22Rv1 (cell line): ENCODE measurements around the gene ZNF33A.

Experiments used
- H3K27ac ChIP-seq: fragments of 450-650 bp; 2 replicates; pipeline ENCODE4 v1.5.1; 2017
- ZFX ChIP-seq: fragments of 450-650 bp; IDR thresholded peaks from 2 replicates; pipeline ENCODE4 v1.6.1; 2017; ENCODE audit warnings: antibody characterized with exemption, borderline replicate concordance
- TF ChIP-seq, protein P1 (sequence below): fragments of 450-650 bp; IDR thresholded peaks from 2 replicates; pipeline ENCODE4 v1.5.1; 2017; ENCODE audit warnings: mild to moderate bottlenecking

ZNF33A gene

DNA sequence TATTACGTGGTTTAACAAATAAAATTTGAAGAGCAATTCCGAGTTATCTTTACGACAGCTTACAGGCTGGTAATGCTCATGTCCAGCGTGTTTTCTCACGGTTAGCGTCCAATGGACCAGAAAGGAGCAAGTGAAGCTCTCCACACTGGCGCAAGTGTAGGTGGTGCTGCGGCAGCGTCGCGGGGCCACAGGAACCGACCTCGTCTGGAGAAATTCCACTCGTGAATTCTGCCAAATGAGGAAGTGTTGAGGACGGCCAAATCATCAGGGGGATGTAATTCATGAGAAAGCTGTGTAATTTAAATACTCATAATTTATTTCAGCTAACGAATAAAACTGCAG, 83.3 kb downstream of the ZNF33A start:
- TF ChIP-seq, protein P1, sequence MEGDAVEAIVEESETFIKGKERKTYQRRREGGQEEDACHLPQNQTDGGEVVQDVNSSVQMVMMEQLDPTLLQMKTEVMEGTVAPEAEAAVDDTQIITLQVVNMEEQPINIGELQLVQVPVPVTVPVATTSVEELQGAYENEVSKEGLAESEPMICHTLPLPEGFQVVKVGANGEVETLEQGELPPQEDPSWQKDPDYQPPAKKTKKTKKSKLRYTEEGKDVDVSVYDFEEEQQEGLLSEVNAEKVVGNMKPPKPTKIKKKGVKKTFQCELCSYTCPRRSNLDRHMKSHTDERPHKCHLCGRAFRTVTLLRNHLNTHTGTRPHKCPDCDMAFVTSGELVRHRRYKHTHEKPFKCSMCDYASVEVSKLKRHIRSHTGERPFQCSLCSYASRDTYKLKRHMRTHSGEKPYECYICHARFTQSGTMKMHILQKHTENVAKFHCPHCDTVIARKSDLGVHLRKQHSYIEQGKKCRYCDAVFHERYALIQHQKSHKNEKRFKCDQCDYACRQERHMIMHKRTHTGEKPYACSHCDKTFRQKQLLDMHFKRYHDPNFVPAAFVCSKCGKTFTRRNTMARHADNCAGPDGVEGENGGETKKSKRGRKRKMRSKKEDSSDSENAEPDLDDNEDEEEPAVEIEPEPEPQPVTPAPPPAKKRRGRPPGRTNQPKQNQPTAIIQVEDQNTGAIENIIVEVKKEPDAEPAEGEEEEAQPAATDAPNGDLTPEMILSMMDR = no peak
- no peak for TF ChIP-seq ZFX
- peak overlapping the region; percentile 66 for H3K27ac ChIP-seq

DNA sequence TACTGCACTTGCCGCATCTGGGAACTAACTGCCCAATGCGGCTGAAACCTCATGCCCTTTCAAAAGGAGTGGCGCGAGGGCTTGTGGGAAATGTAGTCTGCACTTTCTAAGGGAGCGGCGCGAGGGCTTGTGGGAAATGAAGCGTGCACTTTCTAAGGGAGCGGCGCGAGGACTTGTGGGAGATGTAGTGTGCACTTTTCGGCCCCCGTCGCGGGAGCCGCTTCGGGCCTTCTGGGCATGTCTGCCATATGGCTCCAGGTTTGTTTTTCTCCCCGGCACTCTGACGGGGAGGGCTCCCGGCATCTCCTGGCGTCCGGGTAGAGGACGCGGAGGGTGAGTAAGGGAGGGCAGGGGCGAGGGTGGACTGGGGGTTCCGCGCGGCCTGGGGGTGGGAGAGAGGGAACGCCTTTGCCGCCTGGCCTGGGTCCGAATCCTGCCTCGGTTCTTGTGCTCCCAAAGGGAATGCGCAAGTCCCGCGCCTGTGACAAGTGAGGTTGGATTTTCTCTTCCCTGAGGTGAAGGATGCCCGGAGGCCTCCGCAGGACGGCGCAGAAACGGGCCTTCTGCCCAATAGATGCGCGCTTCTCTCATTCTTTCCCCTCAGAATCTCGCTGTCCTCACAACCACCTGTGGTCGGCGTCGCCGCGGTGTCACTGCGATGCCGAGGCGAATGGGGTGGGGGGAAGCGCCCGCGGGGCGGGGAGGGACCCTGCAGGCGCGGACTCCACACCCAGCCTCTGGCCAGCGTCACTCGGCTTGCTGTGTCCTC, 83.9 kb downstream of the ZNF33A start, which contains the start of gene ZNF37A:
Gene ZNF37A, plus strand, starts transcription at position 180 of the 769 bp plus-strand sequence. CDS start 2,281 bp downstream, outside the sequence.
- TF ChIP-seq, protein P1 = no peak
- no peak for TF ChIP-seq ZFX
- peak within 1 kb of the TSS; percentile 66 for H3K27ac ChIP-seq

DNA sequence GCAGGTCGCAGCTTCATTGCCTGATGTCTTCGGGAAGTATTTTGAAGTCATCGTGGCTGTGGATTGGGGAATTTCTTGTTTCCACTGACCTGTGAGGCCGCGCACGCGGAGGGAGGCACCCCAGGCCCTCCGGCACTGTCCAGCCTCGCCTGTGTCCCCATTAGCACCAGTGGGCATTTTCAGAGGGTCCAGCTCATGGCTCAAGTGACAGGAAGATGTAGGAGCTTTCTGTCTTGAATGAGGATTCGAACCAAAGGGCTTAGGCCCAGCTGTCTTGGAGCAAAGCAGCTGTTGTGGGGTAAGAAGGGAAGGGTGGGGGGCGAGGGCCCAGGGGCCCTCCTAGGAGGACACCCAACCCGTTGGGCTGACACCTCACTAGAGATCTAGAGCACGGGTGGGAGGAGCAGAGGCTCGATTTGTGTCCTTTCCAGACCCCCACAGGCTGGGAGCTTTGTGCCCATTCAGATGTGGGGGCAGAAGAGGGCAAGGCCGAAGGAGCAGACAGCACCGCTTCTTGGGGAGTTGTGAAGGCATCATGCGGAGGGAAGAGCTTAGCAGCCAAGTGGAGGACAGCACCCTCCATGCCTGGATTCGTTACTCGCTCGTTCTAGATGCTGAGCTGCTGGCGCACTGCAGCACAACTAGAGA, 84.6 kb downstream of the ZNF33A start:
- peak overlapping the region; percentile 66 for H3K27ac ChIP-seq
- TF ChIP-seq ZFX = no peak
- TF ChIP-seq, protein P1 = no peak

DNA sequence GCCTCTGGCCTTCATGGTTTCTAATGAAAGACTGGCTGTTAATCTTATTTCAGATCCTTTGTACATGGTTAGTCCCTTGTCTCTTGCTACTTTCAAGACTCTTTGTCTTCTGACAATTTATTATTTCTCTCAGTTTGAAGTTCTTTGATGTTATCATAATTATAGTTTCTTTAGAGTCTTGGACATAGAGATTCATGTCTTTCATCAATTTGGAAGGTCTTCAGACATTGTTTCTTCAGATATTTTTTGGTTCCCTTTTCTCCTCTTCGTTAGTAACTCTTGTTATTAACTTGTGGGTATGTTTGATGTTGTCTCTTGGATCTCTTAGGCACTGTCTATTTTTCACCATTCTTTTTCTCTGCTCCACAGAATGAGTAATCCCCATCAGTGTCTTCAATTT, 92.4 kb downstream of the ZNF33A start:
- no peak for TF ChIP-seq ZFX
- TF ChIP-seq, protein P1 = no peak
- no peak overlapping the region for H3K27ac ChIP-seq

DNA sequence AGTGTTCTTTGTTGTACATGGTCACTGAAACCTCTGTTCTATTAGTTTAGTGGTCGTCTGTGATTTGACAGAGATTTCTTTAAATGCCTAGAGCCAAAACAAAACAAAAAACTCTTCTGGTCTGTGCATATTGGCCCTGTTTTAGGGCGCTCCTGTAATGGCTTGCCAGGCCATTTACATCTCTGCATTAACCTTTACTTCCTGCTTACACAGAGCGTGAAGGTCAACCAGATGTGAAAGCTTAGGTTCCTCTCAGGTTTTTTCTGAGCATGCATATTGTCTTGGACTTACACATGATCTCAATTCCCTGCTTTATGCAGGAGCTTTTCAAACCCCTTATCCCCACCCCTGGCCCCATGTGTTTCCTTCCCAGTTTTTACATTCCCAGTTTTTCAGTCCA, 93.3 kb downstream of the ZNF33A start:
- TF ChIP-seq, protein P1 = no peak
- TF ChIP-seq ZFX = no peak
- no peak overlapping the region for H3K27ac ChIP-seq

DNA sequence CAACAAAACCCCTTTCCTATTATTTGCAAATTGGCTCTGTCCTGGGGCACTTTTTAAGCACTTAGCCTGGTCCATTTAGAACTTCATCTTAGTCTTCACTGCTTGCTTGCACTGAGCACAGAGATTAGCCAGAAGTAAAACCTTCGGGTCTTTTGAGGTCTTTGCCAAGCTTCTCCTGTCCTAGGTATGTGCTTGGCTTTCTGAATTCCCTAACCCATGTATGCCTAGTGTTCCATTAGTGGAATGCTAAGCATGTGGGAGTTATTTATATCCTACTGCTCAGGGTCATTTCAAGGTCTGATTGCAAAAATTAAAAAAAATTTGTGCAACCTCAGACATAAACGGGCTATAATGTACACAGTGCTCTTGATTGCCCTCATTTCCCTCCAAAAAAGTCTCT, 101.7 kb downstream of the ZNF33A start:
- H3K27ac ChIP-seq = no peak overlapping the region
- TF ChIP-seq, protein P1 = no peak
- TF ChIP-seq ZFX = no peak
